NCI-H510A (cell line): Measurements from ENCODE around the gene TMEM115.

ENCODE experiments used
- DNase-seq: peaks from one replicate; lab custom pipeline; 2025; lab: John Stamatoyannopoulos, UW

TMEM115 gene

GRCh38 chr3:50352781-50353180 lies 6.5 kb downstream of the TMEM115 start:
- DNase-seq: no peak

- DNase-seq: no peak
Observed at GRCh38 chr3:50351323-50351697, 8.0 kb downstream of the TMEM115 start.

- peak; percentile 75 for DNase-seq
Observed at GRCh38 chr3:50350527-50351322, 8.6 kb downstream of the TMEM115 start, which contains the start of the genes CYB561D2 and NPRL2. CYB561D2 (plus strand) TSS chr3:50350862; CDS start chr3:50351434, 572 bp downstream. NPRL2 (minus strand) TSS chr3:50350775; CDS start chr3:50350652, 123 bp downstream.

GRCh38 chr3:50350213-50350526 lies 9.2 kb downstream of the TMEM115 start:
- no peak for DNase-seq

GRCh38 chr3:50347187-50347813 lies 12.0 kb downstream of the TMEM115 start:
- peak; percentile 42 for DNase-seq

GRCh38 chr3:50345586-50346234 lies 13.6 kb downstream of the TMEM115 start, which contains the start of gene ZMYND10:
ZMYND10 (minus strand) TSS chr3:50345732; CDS start chr3:50345579, 153 bp downstream.
- DNase-seq: peak; percentile 13

GRCh38 chr3:50345008-50345407 lies 14.3 kb downstream of the TMEM115 start:
- no peak for DNase-seq

GRCh38 chr3:50342813-50343633 lies 16.3 kb downstream of the TMEM115 start:
- DNase-seq: no peak

GRCh38 chr3:50341996-50342650 lies 17.2 kb downstream of the TMEM115 start:
- DNase-seq: no peak

GRCh38 chr3:50341537-50341936 lies 17.8 kb downstream of the TMEM115 start:
- no peak for DNase-seq

GRCh38 chr3:50340448-50341329 lies 18.6 kb downstream of the TMEM115 start, which contains the start of gene RASSF1:
RASSF1 (minus strand) TSS chr3:50340836; CDS start chr3:50340805, 31 bp downstream.
- DNase-seq: no peak

GRCh38 chr3:50340147-50340447 lies 19.2 kb downstream of the TMEM115 start:
- DNase-seq: no peak

- no peak for DNase-seq
Observed at GRCh38 chr3:50339485-50340146, 19.7 kb downstream of the TMEM115 start.

GRCh38 chr3:50338965-50339364 lies 20.4 kb downstream of the TMEM115 start:
- no peak for DNase-seq

- peak; percentile 88 for DNase-seq
Observed at GRCh38 chr3:50337175-50337861, 22.0 kb downstream of the TMEM115 start.

- DNase-seq: no peak
Observed at GRCh38 chr3:50336452-50337174, 22.7 kb downstream of the TMEM115 start.

GRCh38 chr3:50334339-50335075 lies 24.8 kb downstream of the TMEM115 start:
- no peak for DNase-seq

- DNase-seq: no peak
Observed at GRCh38 chr3:50333744-50334328, 25.5 kb downstream of the TMEM115 start.
